Gastroesophageal sphincter (tissue), 3 donors: ENCODE results near the gene CLSTN2.

Source experiments
- CTCF ChIP-seq, 4 experiments: fragments of 200-600 bp in 2 of 4; fragments of 450-650 bp in 2 of 4; sonication (generic) in 1 of 4; IDR thresholded peaks; one replicate each; pipeline ENCODE4 v1.5.1; 2017 to 2019; ENCODE audit warnings: antibody characterized with exemption in 4 of 4, mild to moderate bottlenecking in 2 of 4, moderate library complexity in 2 of 4
- EP300 ChIP-seq: sonication (generic); formaldehyde crosslinking; IDR thresholded peaks from one replicate; pipeline ENCODE4 v1.6.1; 2017; ENCODE audit warnings: antibody characterized with exemption, mild to moderate bottlenecking
- POLR2A ChIP-seq, 2 donors: fragments of 450-650 bp; IDR thresholded peaks; one replicate each; pipeline ENCODE4 v1.6.1; 2017; ENCODE audit warnings: antibody characterized with exemption in 2 of 2, mild to moderate bottlenecking in 2 of 2, moderate library complexity in 1 of 2
- POLR2AphosphoS5 ChIP-seq: sonication (generic); formaldehyde crosslinking; IDR thresholded peaks from one replicate; pipeline ENCODE4 v1.6.1; 2017; ENCODE audit warnings: antibody characterized with exemption

- no peak for TF ChIP-seq CTCF (IDR thresholded peaks at IDR 0.05)
- TF ChIP-seq POLR2A (IDR thresholded peaks at IDR 0.05): no peak
- no peak for TF ChIP-seq EP300
- TF ChIP-seq POLR2AphosphoS5: no peak
Observed at GRCh38 chr3:140599009-140599408, 664.0 kb downstream of the CLSTN2 start.
